PC-3 (cell line): ENCODE measurements around the gene BRD4. TPM values are rescaled to one million over a fixed set of nuclear protein-coding genes. Genes with fewer than 3 reads are reported as not detected.

Experiments used
- ATAC-seq: fragments of 200-7000 bp; cut with Tn5 transposase; 2 replicates; pipeline ENCODE4 v1.9.1; 2020; ENCODE audit warnings: mild to moderate bottlenecking, moderate library complexity
- BruUV-seq: library from RNA; stranded (reverse); fragments of 400-500 nt; replicated peaks from 2 replicates; lab custom pipeline; 2021; lab: Mats Ljungman, UMichigan
- CTCF ChIA-PET: fragments of 300-600 bp; sonication (Branson Sonifier 250); formaldehyde crosslinking; loops from one replicate; lab custom pipeline; 2022; ENCODE audit warnings: antibody characterized with exemption; lab: Charles Lee
- POLR2A ChIA-PET: fragments of 300-600 bp; sonication (Branson Sonifier 250); formaldehyde crosslinking; loops from one replicate; lab custom pipeline; 2022; ENCODE audit warnings: antibody characterized with exemption; ENCODE audit not compliant: unreplicated experiment; lab: Charles Lee
- DNase-seq: peaks from one replicate; pipeline ENCODE4 v3.0.0-alpha.2; 2015
- H2AFZ ChIP-seq: fragments of 300-600 bp; sonication (generic); 2 replicates; pipeline ENCODE4 v1.6.0; 2016; ENCODE audit warnings: antibody characterized with exemption, low read length
- H3F3A ChIP-seq: fragments of 300-600 bp; sonication (generic); one replicate; pipeline ENCODE4 v1.6.0; 2017; ENCODE audit warnings: antibody characterized with exemption, low read length, control low read depth, mild to moderate bottlenecking; ENCODE audit not compliant: unreplicated experiment
- H3K27ac ChIP-seq: fragments of 300-600 bp; sonication (generic); 2 replicates; pipeline ENCODE4 v1.5.1; 2016; ENCODE audit warnings: mild to moderate bottlenecking, low read length
- H3K27me3 ChIP-seq: fragments of 300-600 bp; sonication (generic); 2 replicates; pipeline ENCODE4 v1.6.1; 2016; ENCODE audit warnings: low read length, mixed read lengths
- H3K36me3 ChIP-seq: fragments of 300-600 bp; sonication (generic); 2 replicates; pipeline ENCODE4 v1.6.1; 2016; ENCODE audit warnings: low read depth, mixed run types, low read length, mixed read lengths
- H3K4me1 ChIP-seq: fragments of 300-600 bp; sonication (generic); 2 replicates; pipeline ENCODE4 v1.5.1; 2016; ENCODE audit warnings: low read length; ENCODE audit not compliant: insufficient read depth
- H3K4me2 ChIP-seq: fragments of 300-600 bp; sonication (generic); 2 replicates; pipeline ENCODE4 v1.6.0; 2016; ENCODE audit warnings: low read length
- H3K4me3 ChIP-seq: fragments of 300-600 bp; sonication (generic); 2 replicates; pipeline ENCODE4 v1.5.1; 2016; ENCODE audit warnings: mild to moderate bottlenecking, low read length, mixed read lengths
- H3K79me2 ChIP-seq: fragments of 300-600 bp; sonication (generic); 2 replicates; pipeline ENCODE4 v1.6.1; 2017; ENCODE audit warnings: low read length, mixed read lengths
- H3K9ac ChIP-seq: fragments of 300-600 bp; sonication (generic); 2 replicates; pipeline ENCODE4 v1.6.0; 2016; ENCODE audit warnings: mild to moderate bottlenecking, low read length
- H3K9me2 ChIP-seq: fragments of 300-600 bp; sonication (generic); replicated peaks from 2 replicates; pipeline ENCODE4 v1.6.1; 2016; ENCODE audit warnings: mixed run types, low read length, mixed read lengths
- H3K9me3 ChIP-seq: fragments of 300-600 bp; sonication (generic); 2 replicates; pipeline ENCODE4 v1.6.1; 2016; ENCODE audit warnings: low read length, mixed read lengths
- H4K20me1 ChIP-seq: fragments of 300-600 bp; sonication (generic); 2 replicates; pipeline ENCODE4 v1.6.1; 2016; ENCODE audit warnings: low read length, mixed read lengths
- EZH2 ChIP-seq: fragments of 300-600 bp; sonication (generic); IDR thresholded peaks from one replicate; pipeline ENCODE4 v1.6.1; 2017; ENCODE audit warnings: antibody characterized with exemption, mild to moderate bottlenecking, low read length; ENCODE audit not compliant: unreplicated experiment
- EZH2phosphoT487 ChIP-seq: fragments of 300-600 bp; sonication (generic); IDR thresholded peaks from 2 replicates; pipeline ENCODE4 v1.6.1; 2018; ENCODE audit warnings: mild to moderate bottlenecking, antibody characterized with exemption, low read length, borderline replicate concordance
- intact Hi-C: fragments of 100-400 bp; cut with micrococcal nuclease; formaldehyde crosslinking; loops from 2 replicates; pipeline ENCODE4 v1.9.0; 2023
- total RNA-seq: library from RNA; depleted of rRNA; stranded (reverse); fragments of >200 nt; gene quantifications from 2 replicates; pipeline ENCODE4 v1.2.3, GENCODE V29; 2014
- TF ChIP-seq, protein P1 (sequence below): fragments of 300-600 bp; sonication (generic); conservative IDR thresholded peaks from 2 replicates; pipeline ENCODE4 v1.5.1; 2017; ENCODE audit warnings: antibody characterized with exemption, low read depth, mild to moderate bottlenecking, low read length

BRD4 gene
- total RNA-seq, 1 experiment from 2014 or later, result 20.9 TPM

DNA sequence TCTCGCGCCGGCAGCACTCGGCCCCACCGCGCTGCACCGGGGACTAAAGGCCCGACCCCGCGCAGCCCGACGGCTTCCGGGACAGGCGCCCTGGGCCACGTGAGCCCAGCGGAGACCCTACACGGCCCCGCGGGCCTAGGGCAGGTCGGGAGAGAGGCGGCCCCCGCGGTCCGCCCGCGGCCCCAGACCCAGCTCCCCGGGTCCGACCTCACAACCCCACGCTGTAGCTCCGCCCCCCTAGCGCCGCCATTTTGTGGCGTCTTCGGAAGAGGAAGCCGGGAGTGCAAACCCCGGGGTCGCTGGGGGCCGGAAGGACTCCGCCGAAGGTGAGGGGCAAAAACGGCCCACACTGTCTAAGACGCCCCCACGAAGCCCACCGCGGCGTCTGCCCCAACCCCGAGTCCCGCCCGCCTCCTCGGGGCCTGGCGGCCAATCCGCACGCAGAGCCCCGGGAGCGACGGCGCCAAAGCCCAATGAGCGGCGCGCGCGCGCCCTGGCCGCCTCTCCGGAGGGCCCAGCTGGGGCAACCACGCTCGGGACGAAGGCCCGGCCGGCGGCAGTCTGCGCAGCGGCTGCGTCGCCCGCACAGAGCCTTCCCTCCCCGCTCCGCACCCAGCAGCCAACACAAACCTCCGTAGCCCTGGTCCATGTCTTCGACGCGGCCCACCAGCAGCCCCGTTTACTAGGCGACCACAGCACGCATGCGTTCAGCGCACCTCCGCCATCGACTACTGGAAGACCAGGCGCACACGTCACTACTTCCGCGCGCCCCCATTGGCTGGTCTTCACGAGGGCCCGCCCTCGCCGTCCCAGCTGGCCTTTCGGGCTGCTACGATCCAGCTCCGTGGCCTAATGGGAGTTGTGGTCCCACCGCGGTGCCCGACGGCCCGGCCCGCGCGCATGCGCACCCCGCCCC, 47.0 kb upstream of the BRD4 start, which contains the start of gene AKAP8:
Gene AKAP8, minus strand, starts transcription at position 705 of the 916 bp plus-strand sequence. Its CDS starts 56 bp downstream, at position 649.
- intact Hi-C loops, result loop anchor here (1.0 kb wide), 1 partner anchor 40 kb away; no protein-coding TSS in a partner anchor
- Histone ChIP-seq H2AFZ (peak within 1 kb of the TSS; percentile 84), H3K4me3 (peak within 1 kb of the TSS; percentile 88), H3K27ac (peak within 1 kb of the TSS; percentile 85), H3K79me2 (peaks cover 51% of the 10 kb centered on the region), H3K4me2 (peak within 1 kb of the TSS; percentile 86), H3K27me3 (no peaks in the 10 kb centered on the region), H3K4me1 (peaks cover 21% of the 10 kb centered on the region), H3K9me3 (no peaks in the 10 kb centered on the region), H3K9me2 (no peaks in the 10 kb centered on the region), H3F3A (peaks cover 10% of the 10 kb centered on the region), H3K36me3 (peaks cover 6% of the 10 kb centered on the region; the same call in 1 of the 2 replicates), H3K9ac (peak within 1 kb of the TSS; percentile 92), H4K20me1 (peaks cover 33% of the 10 kb centered on the region)
- no TSS peak for BruUV-seq
- TF ChIP-seq EZH2phosphoT487 (no peak), EZH2 (no peak)
- TF ChIP-seq, protein P1, sequence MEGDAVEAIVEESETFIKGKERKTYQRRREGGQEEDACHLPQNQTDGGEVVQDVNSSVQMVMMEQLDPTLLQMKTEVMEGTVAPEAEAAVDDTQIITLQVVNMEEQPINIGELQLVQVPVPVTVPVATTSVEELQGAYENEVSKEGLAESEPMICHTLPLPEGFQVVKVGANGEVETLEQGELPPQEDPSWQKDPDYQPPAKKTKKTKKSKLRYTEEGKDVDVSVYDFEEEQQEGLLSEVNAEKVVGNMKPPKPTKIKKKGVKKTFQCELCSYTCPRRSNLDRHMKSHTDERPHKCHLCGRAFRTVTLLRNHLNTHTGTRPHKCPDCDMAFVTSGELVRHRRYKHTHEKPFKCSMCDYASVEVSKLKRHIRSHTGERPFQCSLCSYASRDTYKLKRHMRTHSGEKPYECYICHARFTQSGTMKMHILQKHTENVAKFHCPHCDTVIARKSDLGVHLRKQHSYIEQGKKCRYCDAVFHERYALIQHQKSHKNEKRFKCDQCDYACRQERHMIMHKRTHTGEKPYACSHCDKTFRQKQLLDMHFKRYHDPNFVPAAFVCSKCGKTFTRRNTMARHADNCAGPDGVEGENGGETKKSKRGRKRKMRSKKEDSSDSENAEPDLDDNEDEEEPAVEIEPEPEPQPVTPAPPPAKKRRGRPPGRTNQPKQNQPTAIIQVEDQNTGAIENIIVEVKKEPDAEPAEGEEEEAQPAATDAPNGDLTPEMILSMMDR, result no peak
- peak; percentile 87 for ATAC-seq
- ChIA-PET CTCF (interaction anchor here (0.6 to 1.6 kb wide), 2 partner anchors 176 to 196 kb away, joined by 3 to 13 read pairs; no protein-coding TSS in a partner anchor), POLR2A (interaction anchor here (0.5 to 2.7 kb wide), 10 partner anchors 21 to 631 kb away, joined by 3 to 23 read pairs (median 4); partner anchors contain the start of gene AKAP8L)
- DNase-seq, result peak; percentile 99

DNA sequence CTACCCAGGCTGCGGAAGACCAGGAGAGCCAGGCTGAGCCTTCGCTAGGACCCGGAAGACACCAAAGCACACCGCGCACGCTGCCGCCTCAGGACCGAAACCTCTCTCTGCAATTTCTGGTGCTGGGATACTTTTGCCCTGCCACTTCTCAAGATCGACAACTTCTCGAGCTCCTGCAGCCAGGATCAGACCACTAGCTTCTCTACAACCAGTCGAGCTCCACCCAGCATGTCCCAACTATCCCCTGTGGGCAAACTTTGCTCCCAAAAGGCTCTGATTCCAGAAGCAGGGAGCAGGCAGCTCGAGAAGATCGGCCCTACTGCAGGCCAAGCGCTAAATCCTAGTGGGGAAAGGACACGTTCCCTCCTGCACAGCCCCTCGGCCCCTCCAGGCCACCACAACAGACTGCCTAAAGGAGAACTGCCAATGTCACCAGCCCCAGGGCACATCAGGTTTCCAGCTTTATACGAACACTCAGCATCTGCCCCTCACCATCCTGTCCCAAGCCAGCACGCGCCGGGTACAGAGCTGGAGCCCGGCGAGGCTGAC, 46.3 kb upstream of the BRD4 start:
- ChIA-PET POLR2A (interaction anchor here (0.5 to 2.7 kb wide), 4 partner anchors 40 to 1958 kb away, joined by 3 to 24 read pairs (median 14); partner anchors contain the start of gene AKAP8L), CTCF (no interaction called here)
- ATAC-seq, result peak; percentile 5; the same call in 1 of the 2 replicates
- Histone ChIP-seq H3K27ac (peak overlapping the region; percentile 70), H3K9me2 (no peaks in the 10 kb centered on the region), H3F3A (peaks cover 10% of the 10 kb centered on the region), H4K20me1 (peaks cover 33% of the 10 kb centered on the region), H3K9ac (peak overlapping the region; percentile 89), H2AFZ (peak overlapping the region; percentile 84), H3K4me1 (peaks cover 21% of the 10 kb centered on the region), H3K9me3 (no peaks in the 10 kb centered on the region), H3K4me2 (peak overlapping the region; percentile 86), H3K27me3 (no peaks in the 10 kb centered on the region), H3K79me2 (peaks cover 58% of the 10 kb centered on the region), H3K36me3 (peaks cover 13% of the 10 kb centered on the region; the same call in 1 of the 2 replicates), H3K4me3 (peak overlapping the region; percentile 88)
- intact Hi-C loops, result loop anchor here (1.0 kb wide), 1 partner anchor 41 kb away; no protein-coding TSS in a partner anchor
- peak; percentile 43 for DNase-seq
- BruUV-seq, result TSS peak; percentile 59
- TF ChIP-seq EZH2, result no peak
- TF ChIP-seq, protein P1, result no peak
- no peak for TF ChIP-seq EZH2phosphoT487
